Lung (tissue), 12 donors: Measurements from ENCODE around the gene SPSB1. TPM values are rescaled to one million over a fixed set of nuclear protein-coding genes. Genes with fewer than 3 reads are reported as not detected.

Experiments
- ATAC-seq: fragments of 200-7000 bp; cut with Tn5 transposase; one replicate; pipeline ENCODE4 v1.9.1; 2020; ENCODE audit warnings: moderate number of reproducible peaks; ENCODE audit not compliant: insufficient read depth, low FRiP score
- DNase-seq, 3 donors: peaks; one replicate each; pipeline ENCODE4 v3.0.0-alpha.2; 2013 to 2017
- H3K27ac ChIP-seq, 2 donors: one replicate each; pipeline ENCODE4 v1.5.1; 2013; ENCODE audit warnings: mild to moderate bottlenecking in 2 of 2, moderate library complexity in 2 of 2, control low read depth in 1 of 2, inconsistent platforms in 1 of 2, low read depth in 1 of 2, low read length in 1 of 2
- H3K27me3 ChIP-seq, 3 donors: one replicate each; pipeline ENCODE4 v1.5.1; 2013; ENCODE audit warnings: low read length in 2 of 3; ENCODE audit not compliant: control insufficient read depth in 3 of 3, insufficient read depth in 3 of 3
- H3K36me3 ChIP-seq, 4 donors: one replicate each; pipeline ENCODE4 v1.5.1; 2013; ENCODE audit warnings: low read length in 4 of 4, mild to moderate bottlenecking in 1 of 4, moderate library complexity in 1 of 4; ENCODE audit not compliant: control insufficient read depth in 4 of 4, insufficient read depth in 4 of 4
- H3K4me1 ChIP-seq, 5 donors: one replicate each; pipeline ENCODE4 v1.5.1; 2013; ENCODE audit warnings: low read length in 5 of 5, mild to moderate bottlenecking in 2 of 5, moderate library complexity in 1 of 5; ENCODE audit not compliant: control insufficient read depth in 5 of 5, insufficient read depth in 5 of 5
- H3K4me3 ChIP-seq: one replicate; pipeline ENCODE4 v1.5.1; 2013; ENCODE audit warnings: mild to moderate bottlenecking, control low read depth, moderate library complexity
- H3K9ac ChIP-seq, 2 donors: one replicate each; pipeline ENCODE4 v1.5.1; 2013; ENCODE audit warnings: low read length in 2 of 2, control low read depth in 1 of 2; ENCODE audit not compliant: insufficient read depth in 1 of 2
- H3K9me3 ChIP-seq, 4 donors: one replicate each; pipeline ENCODE4 v1.5.1; 2013; ENCODE audit warnings: low read length in 3 of 4, mild to moderate bottlenecking in 1 of 4, moderate library complexity in 1 of 4; ENCODE audit not compliant: control insufficient read depth in 4 of 4, insufficient read depth in 3 of 4
- WGBS, 2 donors: extraction: QIAGEN DNeasy Blood & Tissue Kit; methylation state at CpG; one replicate each; pipeline ENCODE4 v1.1.7; 2013; 5-methylcytosine and 5-hydroxymethylcytosine counted together
- polyA plus RNA-seq, 2 donors: library from polyadenylated mRNA; stranded (reverse); fragments of 200-250 nt; gene quantifications; one replicate each; pipeline ENCODE4 v1.2.1, GENCODE V29; 2013
- total RNA-seq, 2 donors: library from RNA; depleted of rRNA in 1 of 2; stranded (reverse); fragments of >200 nt in 1 of 2; gene quantifications; one replicate each; pipeline ENCODE4 v1.2.1, GENCODE V29; 2014 to 2021
- TF ChIP-seq, protein P1 (sequence below): IDR thresholded peaks from 2 replicates; pipeline ENCODE4 v1.5.1; 2012; ENCODE audit warnings: mild to moderate bottlenecking; ENCODE audit errors: control extremely low read depth, extremely low read depth
- donor health status: control.
- donor health status: control.
- donor health status: Bipolar disorder and iron deficiency.
- donor health status: healthy.
- donor health status: DM: yes; HTN: yes; CAD: no.

Gene SPSB1
- total and polyA plus RNA-seq, 4 donors = 9.5 to 25.9 (median 21.6) TPM

DNA sequence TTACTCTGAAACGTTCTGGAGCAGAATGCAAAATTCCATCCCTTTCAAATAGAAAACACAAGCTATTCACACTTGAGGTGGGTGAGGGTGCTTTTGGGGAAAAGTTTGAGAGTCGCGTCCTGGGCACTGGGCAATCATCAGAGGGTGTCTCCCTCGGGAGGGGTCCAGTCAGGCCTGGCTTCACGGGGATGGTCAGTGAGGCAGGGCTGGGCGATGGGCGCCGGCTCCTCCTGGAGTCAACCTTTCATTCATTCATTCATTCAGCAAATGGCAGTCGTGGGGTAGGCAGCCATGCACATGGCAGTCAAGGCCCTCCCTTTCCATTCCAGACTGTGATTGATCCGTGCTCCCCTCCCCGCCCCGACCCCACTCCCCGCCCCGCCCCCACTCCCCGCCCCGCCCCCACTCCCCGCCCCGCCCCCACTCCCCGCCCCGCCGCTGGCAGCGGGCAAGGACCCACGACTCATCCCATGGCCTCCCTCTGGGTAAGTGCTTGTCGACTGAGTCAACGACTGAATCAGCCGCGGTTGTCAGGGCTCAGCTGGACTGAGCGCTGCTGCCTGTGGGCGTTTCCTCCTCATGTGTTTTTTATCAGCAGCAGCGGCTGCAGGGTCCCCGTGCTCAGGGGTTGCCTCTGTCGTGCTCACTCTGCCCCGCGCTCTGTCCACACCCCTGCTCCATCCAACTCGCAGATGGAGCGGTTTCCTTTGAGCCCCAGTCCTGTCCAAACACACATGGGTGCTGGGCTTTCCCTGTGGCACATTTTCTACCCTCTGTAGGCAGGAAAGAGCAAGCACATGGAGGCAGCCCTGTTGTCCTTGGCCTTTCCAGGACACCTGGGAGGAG lies 12.5 kb upstream of the SPSB1 start:
- H3K9me3 ChIP-seq = no peaks in the 10 kb centered on the region
- peak; percentile 53 for ATAC-seq
- peak; percentile 48 to 72 (median 57) for DNase-seq
- H3K4me1 ChIP-seq = peaks cover 0 to 18% (median 5%) of the 10 kb centered on the region in 5 donors
- no peak overlapping the region for H3K27ac ChIP-seq
- H3K36me3 ChIP-seq = no peaks in the 10 kb centered on the region
- no peaks in the 10 kb centered on the region for H3K27me3 ChIP-seq
- no peak overlapping the region for H3K4me3 ChIP-seq
- WGBS, 2 donors = 27 to 30% methylated on average over 35 to 36 of the region's 36 CpGs
- no peak overlapping the region for H3K9ac ChIP-seq
- TF ChIP-seq, protein P1, sequence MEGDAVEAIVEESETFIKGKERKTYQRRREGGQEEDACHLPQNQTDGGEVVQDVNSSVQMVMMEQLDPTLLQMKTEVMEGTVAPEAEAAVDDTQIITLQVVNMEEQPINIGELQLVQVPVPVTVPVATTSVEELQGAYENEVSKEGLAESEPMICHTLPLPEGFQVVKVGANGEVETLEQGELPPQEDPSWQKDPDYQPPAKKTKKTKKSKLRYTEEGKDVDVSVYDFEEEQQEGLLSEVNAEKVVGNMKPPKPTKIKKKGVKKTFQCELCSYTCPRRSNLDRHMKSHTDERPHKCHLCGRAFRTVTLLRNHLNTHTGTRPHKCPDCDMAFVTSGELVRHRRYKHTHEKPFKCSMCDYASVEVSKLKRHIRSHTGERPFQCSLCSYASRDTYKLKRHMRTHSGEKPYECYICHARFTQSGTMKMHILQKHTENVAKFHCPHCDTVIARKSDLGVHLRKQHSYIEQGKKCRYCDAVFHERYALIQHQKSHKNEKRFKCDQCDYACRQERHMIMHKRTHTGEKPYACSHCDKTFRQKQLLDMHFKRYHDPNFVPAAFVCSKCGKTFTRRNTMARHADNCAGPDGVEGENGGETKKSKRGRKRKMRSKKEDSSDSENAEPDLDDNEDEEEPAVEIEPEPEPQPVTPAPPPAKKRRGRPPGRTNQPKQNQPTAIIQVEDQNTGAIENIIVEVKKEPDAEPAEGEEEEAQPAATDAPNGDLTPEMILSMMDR = no peak

DNA sequence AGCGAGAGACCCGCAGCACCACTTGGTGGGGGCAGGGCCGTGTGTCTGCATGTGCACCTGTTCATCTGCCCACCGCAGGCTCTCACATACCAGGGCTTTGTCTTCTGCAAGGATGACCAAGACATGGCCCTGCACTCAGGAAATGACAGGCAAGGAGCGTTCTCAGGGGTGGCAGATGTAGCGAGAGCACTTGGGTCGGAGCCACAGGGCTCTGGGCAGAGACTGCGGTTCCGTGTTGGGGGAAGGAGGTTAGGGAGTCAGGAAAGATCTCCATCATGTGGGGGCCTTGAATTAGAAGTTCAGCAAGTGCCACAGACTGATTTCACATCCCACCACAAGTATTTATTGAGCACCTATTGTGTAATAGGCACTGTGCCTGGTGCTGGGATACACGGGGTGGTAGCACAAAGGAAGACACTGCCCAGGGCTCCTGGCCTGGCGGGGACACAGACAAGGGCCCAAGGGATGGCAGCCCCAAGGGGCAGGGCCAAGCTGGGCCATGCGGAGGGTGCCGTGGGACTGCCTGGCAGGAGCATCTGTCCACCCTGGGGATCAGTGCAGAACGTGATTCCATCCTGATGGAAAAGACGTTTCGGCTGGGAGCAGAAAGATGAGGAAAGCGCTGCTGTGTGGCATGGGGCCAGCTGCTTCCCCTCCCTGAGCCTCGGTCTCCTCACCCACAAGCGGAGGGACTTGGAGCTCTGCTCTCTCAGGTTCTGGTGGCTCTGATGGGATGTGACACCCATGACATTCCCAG lies 11.4 kb upstream of the SPSB1 start:
- DNase-seq (no peak), ATAC-seq (no peak)
- WGBS, 2 donors = 77 to 82% methylated on average over 19 of the region's 19 CpGs
- peaks cover 0 to 18% (median 5%) of the 10 kb centered on the region in 5 donors for H3K4me1 ChIP-seq
- H3K9ac ChIP-seq = no peak overlapping the region
- no peaks in the 10 kb centered on the region for H3K9me3 ChIP-seq
- no peaks in the 10 kb centered on the region for H3K27me3 ChIP-seq
- no peaks in the 10 kb centered on the region for H3K36me3 ChIP-seq
- TF ChIP-seq, protein P1 = no peak
- no peak overlapping the region for H3K27ac ChIP-seq
- H3K4me3 ChIP-seq = no peak overlapping the region

DNA sequence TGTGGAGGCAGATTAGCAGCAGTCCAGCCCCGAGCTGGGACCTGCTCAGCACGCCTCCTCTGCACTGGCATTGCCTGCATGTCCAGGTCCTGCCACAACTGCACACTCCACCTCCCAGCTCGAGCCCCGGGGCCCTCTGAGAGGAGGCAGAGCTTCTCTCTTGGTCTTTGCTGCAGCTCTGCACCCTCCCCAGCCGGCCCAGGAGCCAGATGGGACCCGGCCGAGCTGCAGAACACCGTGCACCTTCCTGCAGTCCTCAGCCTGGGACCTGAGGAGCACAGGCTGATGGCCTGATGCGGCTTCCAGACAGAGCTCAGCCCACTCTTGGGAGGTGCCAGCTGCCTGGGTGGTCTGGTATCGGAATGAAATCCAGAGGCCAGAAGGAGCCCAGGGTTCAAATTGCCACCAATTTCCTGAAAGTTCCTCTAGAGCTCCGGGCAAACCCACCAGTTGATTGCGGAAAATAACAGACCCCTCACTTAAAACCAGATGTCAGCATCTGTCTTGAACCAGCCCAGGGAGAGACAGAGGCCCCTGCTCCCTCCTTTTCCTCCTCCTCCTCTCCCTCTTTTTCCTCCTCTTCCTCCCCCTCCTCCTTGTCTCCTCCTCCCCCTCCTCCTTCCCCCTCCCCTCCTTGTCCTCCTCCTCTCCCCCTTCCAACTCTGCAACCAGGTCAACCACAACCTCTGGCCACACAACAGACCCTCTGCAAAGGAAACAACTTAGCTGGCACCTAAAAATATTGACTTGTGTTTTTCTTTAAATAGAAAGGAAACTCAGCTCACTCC lies 10.6 kb upstream of the SPSB1 start:
- TF ChIP-seq, protein P1 = no peak
- peaks cover 0 to 18% (median 6%) of the 10 kb centered on the region in 5 donors for H3K4me1 ChIP-seq
- no peak overlapping the region for H3K9ac ChIP-seq
- H3K27ac ChIP-seq = no peak overlapping the region
- no peak overlapping the region for H3K4me3 ChIP-seq
- ATAC-seq (no peak), DNase-seq (peak in 1 of 3 donors; percentile 42)
- H3K27me3 ChIP-seq = no peaks in the 10 kb centered on the region
- H3K36me3 ChIP-seq = no peaks in the 10 kb centered on the region
- WGBS, 2 donors = 49 to 55% methylated on average over 12 of the region's 12 CpGs
- H3K9me3 ChIP-seq = peaks cover 0 to under 1% (median 0%) of the 10 kb centered on the region in 4 donors
